SK-N-SH treated with all-trans-retinoic acid at 6 μM for 48 hours (cell line): ENCODE results near the gene YARS2.

Source experiments
- ATAC-seq: fragments of 200-7000 bp; cut with Tn5 transposase; 3 replicates; pipeline ENCODE4 v1.9.1; 2020; ENCODE audit warnings: mild to moderate bottlenecking, moderate library complexity
- ARNTL ChIP-seq: fragments of 450-650 bp; formaldehyde crosslinking; IDR thresholded peaks from 2 replicates; pipeline ENCODE4 v1.5.0; 2020; ENCODE audit warnings: low read depth, mild to moderate bottlenecking, moderate library complexity, borderline replicate concordance
- BACH2 ChIP-seq: fragments of 250-450 bp; sonication (Bioruptor Pico); IDR thresholded peaks from 2 replicates; pipeline ENCODE4 v1.9.0; 2021; ENCODE audit warnings: mild to moderate bottlenecking, borderline replicate concordance
- CREB5 ChIP-seq: fragments of 250-450 bp; sonication (Bioruptor Pico); IDR thresholded peaks from 2 replicates; pipeline ENCODE4 v1.5.1; 2020; ENCODE audit warnings: low read depth, mild to moderate bottlenecking, moderate library complexity
- CSDC2 ChIP-seq: fragments of 250-450 bp; sonication (Bioruptor Pico); IDR thresholded peaks from 2 replicates; pipeline ENCODE4 v1.5.0; 2020; ENCODE audit warnings: mild to moderate bottlenecking, moderate library complexity
- CSRNP3 ChIP-seq: fragments of 250-450 bp; sonication (Bioruptor Pico); IDR thresholded peaks from 2 replicates; pipeline ENCODE4 v1.5.1; 2021; ENCODE audit warnings: mild to moderate bottlenecking, moderate library complexity
- ESRRG ChIP-seq: fragments of 250-450 bp; sonication (Bioruptor Pico); IDR thresholded peaks from 2 replicates; pipeline ENCODE4 v1.6.1; 2021; ENCODE audit warnings: mild to moderate bottlenecking
- GLIS3 ChIP-seq: fragments of 250-450 bp; sonication (Bioruptor Pico); IDR thresholded peaks from 2 replicates; pipeline ENCODE4 v1.5.0; 2020; ENCODE audit warnings: mild to moderate bottlenecking, moderate library complexity
- ISL1 ChIP-seq: fragments of 250-450 bp; sonication (Bioruptor Pico); IDR thresholded peaks from 2 replicates; pipeline ENCODE4 v2.1.2; 2022; ENCODE audit warnings: mild to moderate bottlenecking, moderate library complexity
- OSR1 ChIP-seq: fragments of 250-450 bp; sonication (Bioruptor Pico); IDR thresholded peaks from 2 replicates; pipeline ENCODE4 v1.8.0; 2022; ENCODE audit warnings: moderate library complexity, mild to moderate bottlenecking, inconsistent platforms
- PATZ1 ChIP-seq: fragments of 250-450 bp; sonication (Bioruptor Pico); IDR thresholded peaks from 2 replicates; pipeline ENCODE4 v1.8.0; 2020; ENCODE audit warnings: mild to moderate bottlenecking, moderate library complexity, borderline replicate concordance
- POU6F1 ChIP-seq: fragments of 250-450 bp; sonication (Bioruptor Pico); IDR thresholded peaks from 2 replicates; pipeline ENCODE4 v1.8.0; 2021; ENCODE audit warnings: low read depth, mild to moderate bottlenecking, moderate library complexity, borderline replicate concordance
- PPARA ChIP-seq: fragments of 250-450 bp; sonication (Bioruptor Pico); IDR thresholded peaks from 2 replicates; pipeline ENCODE4 v1.5.0; 2020; ENCODE audit warnings: mild to moderate bottlenecking, borderline replicate concordance
- RARB ChIP-seq: fragments of 250-450 bp; sonication (Bioruptor Pico); IDR thresholded peaks from 2 replicates; pipeline ENCODE4 v1.8.0; 2021; ENCODE audit warnings: mild to moderate bottlenecking, moderate library complexity
- SNAI2 ChIP-seq: fragments of 250-450 bp; sonication (Bioruptor Pico); IDR thresholded peaks from 2 replicates; pipeline ENCODE4 v1.5.0; 2020; ENCODE audit warnings: mild to moderate bottlenecking, moderate library complexity
- TCF4 ChIP-seq: fragments of 250-450 bp; sonication (Bioruptor Pico); IDR thresholded peaks from 2 replicates; pipeline ENCODE4 v1.8.0; 2021; ENCODE audit warnings: mild to moderate bottlenecking, moderate library complexity, borderline replicate concordance
- TOX ChIP-seq: fragments of 250-450 bp; sonication (Bioruptor Pico); IDR thresholded peaks from 2 replicates; pipeline ENCODE4 v1.8.0; 2021; ENCODE audit warnings: mild to moderate bottlenecking, moderate library complexity, borderline replicate concordance
- TSHZ2 ChIP-seq: fragments of 250-450 bp; sonication (Bioruptor Pico); IDR thresholded peaks from 2 replicates; pipeline ENCODE4 v1.5.0; 2020; ENCODE audit warnings: mild to moderate bottlenecking, moderate library complexity
- ZC3H10 ChIP-seq: fragments of 250-450 bp; sonication (Bioruptor Pico); IDR thresholded peaks from 2 replicates; pipeline ENCODE4 v1.5.1; 2021; ENCODE audit warnings: mild to moderate bottlenecking, moderate library complexity
- ZFP3 ChIP-seq: fragments of 250-450 bp; sonication (Bioruptor Pico); IDR thresholded peaks from 2 replicates; pipeline ENCODE4 v1.5.0; 2020; ENCODE audit warnings: mild to moderate bottlenecking, moderate library complexity
- ZFP30 ChIP-seq: fragments of 450-650 bp; formaldehyde crosslinking; IDR thresholded peaks from 2 replicates; pipeline ENCODE4 v1.5.0; 2022; ENCODE audit warnings: mild to moderate bottlenecking, moderate library complexity
- ZNF565 ChIP-seq: fragments of 450-650 bp; formaldehyde crosslinking; conservative IDR thresholded peaks from 2 replicates; pipeline ENCODE4 v1.5.0; 2020; ENCODE audit warnings: low read depth, mild to moderate bottlenecking, moderate library complexity
- ZNF70 ChIP-seq: fragments of 450-650 bp; formaldehyde crosslinking; IDR thresholded peaks from 2 replicates; pipeline ENCODE4 v1.5.0; 2020; ENCODE audit warnings: mild to moderate bottlenecking, moderate library complexity

Gene YARS2

GRCh38 chr12:32708926-32709325 lies 46.8 kb downstream of the YARS2 start:
- TF ChIP-seq ZFP3 (CRISPR knock-in tag) (no peak), ESRRG (no peak), BACH2 (CRISPR knock-in tag) (no peak), CREB5 (CRISPR knock-in tag) (no peak), SNAI2 (CRISPR knock-in tag) (no peak), OSR1 (CRISPR knock-in tag) (no peak), ZNF565 (no peak), ZC3H10 (CRISPR knock-in tag) (no peak), GLIS3 (CRISPR knock-in tag) (no peak), POU6F1 (CRISPR knock-in tag) (no peak), TSHZ2 (CRISPR knock-in tag) (no peak), PPARA (CRISPR knock-in tag) (no peak), ISL1 (no peak), CSRNP3 (no peak), TCF4 (CRISPR knock-in tag) (no peak), RARB (CRISPR knock-in tag) (no peak), ZFP30 (CRISPR knock-in tag) (no peak), TOX (CRISPR knock-in tag) (no peak), ARNTL (CRISPR knock-in tag) (no peak)
- TF ChIP-seq, all 23 proteins: peak for 0
- ATAC-seq = no peak

- ATAC-seq = no peak
- TF ChIP-seq ZNF70 (CRISPR knock-in tag) (no peak), OSR1 (CRISPR knock-in tag) (no peak), ZFP30 (CRISPR knock-in tag) (no peak), POU6F1 (CRISPR knock-in tag) (no peak), BACH2 (CRISPR knock-in tag) (no peak), TCF4 (CRISPR knock-in tag) (no peak), CSDC2 (no peak), GLIS3 (CRISPR knock-in tag) (no peak), ESRRG (no peak), ARNTL (CRISPR knock-in tag) (no peak), PATZ1 (CRISPR knock-in tag) (no peak), TSHZ2 (CRISPR knock-in tag) (no peak), CSRNP3 (no peak), ZFP3 (CRISPR knock-in tag) (no peak)
These were observed 49.2 kb downstream of the YARS2 start for GRCh38 chr12:32706335-32707024.
